PC-3 (cell line): ENCODE data around the gene PSORS1C1.
"Not testable (repeated sequence)": the region's sequence is repeated elsewhere in the genome, so short reads cannot be mapped to it uniquely, and the experiment has no call there.

Experiments used
- CTCF ChIP-seq: fragments of 300-600 bp; sonication (generic); conservative IDR thresholded peaks from 2 replicates; pipeline ENCODE4 v1.5.1; 2017; ENCODE audit warnings: antibody characterized with exemption, low read depth, mild to moderate bottlenecking, low read length
- EZH2 ChIP-seq: fragments of 300-600 bp; sonication (generic); IDR thresholded peaks from one replicate; pipeline ENCODE4 v1.6.1; 2017; ENCODE audit warnings: antibody characterized with exemption, mild to moderate bottlenecking, low read length; ENCODE audit not compliant: unreplicated experiment

- not testable (repeated sequence) for TF ChIP-seq CTCF, EZH2
These were observed 69.3 kb downstream of the PSORS1C1 start for GRCh38 chr6:31183859-31184258.
